ENCODE results near the gene PTPRE.

PTPRE gene

DNA sequence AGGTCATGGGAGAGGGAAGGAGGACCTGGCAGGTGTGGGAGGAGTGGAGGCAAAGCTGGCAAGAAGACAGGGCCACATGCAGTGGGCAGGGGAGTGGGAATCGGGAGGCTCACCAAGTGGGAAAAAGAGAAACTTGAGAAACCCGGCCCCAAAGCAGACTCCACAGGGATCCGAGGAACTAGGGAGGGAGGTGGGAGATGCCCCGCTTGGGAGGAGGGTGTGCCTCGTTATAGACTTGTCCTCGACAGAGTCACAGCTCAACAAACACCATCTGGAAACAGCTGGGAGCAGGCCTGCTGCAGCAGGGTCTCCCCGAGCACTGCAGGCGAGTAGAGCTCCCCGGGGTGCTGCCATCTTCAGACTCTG is 164.5 kb downstream of the PTPRE start:
- Histone ChIP-seq H3K4me3 (ENCODE audit: low read depth, low read length) (no peak overlapping the region), H3K27ac (ENCODE audit: extremely low read depth, low read depth, low read length) (no peak overlapping the region), H3K4me1 (ENCODE audit: control insufficient read depth, insufficient read depth, low read length) (no peaks in the 10 kb centered on the region), H3K36me3 (ENCODE audit: control insufficient read depth in 2 of 2, insufficient read depth in 1 of 2, low read length in 2 of 2) (peaks cover 5 to 55% of the 10 kb centered on the region in 2 experiments; a peak in 2 of 3 replicates), H3K9me3 (ENCODE audit: control insufficient read depth, insufficient read depth, low read depth, low read length) (no peaks in the 10 kb centered on the region)
- ChIA-PET CTCF (interaction anchor here (0.6 to 4.9 kb wide), 7 partner anchors 30 to 356 kb away, joined by 3 to 57 read pairs (median 5); partner anchors contain the start of gene PTPRE), POLR2A (no interaction called here)
- TF ChIP-seq ZNF19 (tag by site-specific recombination; IDR thresholded peaks at IDR 0.05; ENCODE audit: low read depth) (no peak), ZNF48 (tag by site-specific recombination; IDR thresholded peaks at IDR 0.05) (no peak), ZNF701 (tag by site-specific recombination; IDR thresholded peaks at IDR 0.05) (no peak), WT1 (tag by site-specific recombination; IDR thresholded peaks at IDR 0.05) (no peak), ZNF624 (tag by site-specific recombination; IDR thresholded peaks at IDR 0.05) (no peak), ZFHX2 (tag by site-specific recombination; conservative IDR thresholded peaks at IDR 0.05) (peak; percentile 60), KLF16 (tag by site-specific recombination; IDR thresholded peaks at IDR 0.05) (no peak), ZNF341 (tag by site-specific recombination; IDR thresholded peaks at IDR 0.05; ENCODE audit: low read depth) (no peak), GLIS1 (tag by site-specific recombination; IDR thresholded peaks at IDR 0.05) (no peak), SETDB1 (IDR thresholded peaks at IDR 0.05; ENCODE audit: insufficient read length, low read length) (no peak), YY1 (tag by site-specific recombination; IDR thresholded peaks at IDR 0.05) (no peak), ZNF311 (tag by site-specific recombination; IDR thresholded peaks at IDR 0.05; ENCODE audit: borderline replicate concordance) (no peak), ZNF473 (tag by site-specific recombination; IDR thresholded peaks at IDR 0.05) (no peak), ZNF549 (tag by site-specific recombination; IDR thresholded peaks at IDR 0.05) (no peak), ZNF132 (tag by site-specific recombination; IDR thresholded peaks at IDR 0.05; ENCODE audit: borderline replicate concordance) (no peak), ZBTB6 (tag by site-specific recombination; IDR thresholded peaks at IDR 0.05) (no peak), KLF7 (tag by site-specific recombination; IDR thresholded peaks at IDR 0.05; ENCODE audit: borderline replicate concordance) (no peak), ZIC2 (tag by site-specific recombination; IDR thresholded peaks at IDR 0.05) (peak; percentile 91), EGR2 (tag by site-specific recombination; IDR thresholded peaks at IDR 0.05; ENCODE audit: low read depth) (peak; percentile 86), MZF1 (tag by site-specific recombination; IDR thresholded peaks at IDR 0.05; ENCODE audit: borderline replicate concordance) (no peak), ZNF133 (tag by site-specific recombination; IDR thresholded peaks at IDR 0.05) (no peak)

GRCh38 chr10:128072046-128072445 is 165.1 kb downstream of the PTPRE start:
- CTCF ChIA-PET, result interaction anchor here (0.6 to 4.9 kb wide), 8 partner anchors 14 to 357 kb away, joined by 3 to 57 read pairs (median 5); partner anchors contain the start of gene PTPRE
- no peak for TF ChIP-seq REPIN1 (tag by site-specific recombination; IDR thresholded peaks at IDR 0.05; ENCODE audit: low read depth)
- no peak for TF ChIP-seq ZNF350 (tag by site-specific recombination; IDR thresholded peaks at IDR 0.05)
- TF ChIP-seq ZNF335 (tag by site-specific recombination; conservative IDR thresholded peaks at IDR 0.05), result no peak
- TF ChIP-seq BCL11A (tag by site-specific recombination; IDR thresholded peaks at IDR 0.05; ENCODE audit: low read depth), result no peak
- no peak for TF ChIP-seq ZFP69B (tag by site-specific recombination; IDR thresholded peaks at IDR 0.05)
- TF ChIP-seq ZNF266 (tag by site-specific recombination; IDR thresholded peaks at IDR 0.05; ENCODE audit: low read depth), result no peak
- TF ChIP-seq ZNF561 (tag by site-specific recombination; IDR thresholded peaks at IDR 0.05; ENCODE audit: borderline replicate concordance), result no peak
- no peak for TF ChIP-seq ZNF140 (tag by site-specific recombination; IDR thresholded peaks at IDR 0.05)
- no peak for TF ChIP-seq ATF2 (tag by site-specific recombination; IDR thresholded peaks at IDR 0.05; ENCODE audit: low read depth)
- TF ChIP-seq ZNF707 (tag by site-specific recombination; IDR thresholded peaks at IDR 0.05), result no peak
- TF ChIP-seq SP7 (tag by site-specific recombination; IDR thresholded peaks at IDR 0.05), result no peak
- no peak for TF ChIP-seq ZNF132 (tag by site-specific recombination; IDR thresholded peaks at IDR 0.05; ENCODE audit: borderline replicate concordance)
- TF ChIP-seq ZNF184 (tag by site-specific recombination; IDR thresholded peaks at IDR 0.05), result no peak
- no peak for TF ChIP-seq ZNF426 (tag by site-specific recombination; IDR thresholded peaks at IDR 0.05)
- TF ChIP-seq ZNF239 (tag by site-specific recombination; IDR thresholded peaks at IDR 0.05), result no peak
- no peak for TF ChIP-seq ZNF560 (tag by site-specific recombination; IDR thresholded peaks at IDR 0.05; ENCODE audit: borderline replicate concordance)

More at GRCh38 chr10:128072046-128072445, 165.1 kb downstream of the PTPRE start:
- H3K4me3 ChIP-seq (ENCODE audit: low read depth, low read length), result no peak overlapping the region
- POLR2A ChIA-PET, result no interaction called here
- no peaks in the 10 kb centered on the region for H3K9me3 ChIP-seq (ENCODE audit: control insufficient read depth, insufficient read depth, low read depth, low read length)
- no peaks in the 10 kb centered on the region for H3K4me1 ChIP-seq (ENCODE audit: control insufficient read depth, insufficient read depth, low read length)
- H3K27ac ChIP-seq (ENCODE audit: extremely low read depth, low read depth, low read length), result no peak overlapping the region
- peaks cover 2 to 54% of the 10 kb centered on the region in 2 experiments; a peak in 2 of 3 replicates for H3K36me3 ChIP-seq (ENCODE audit: control insufficient read depth in 2 of 2, insufficient read depth in 1 of 2, low read length in 2 of 2)
